ENCODE measurements around the gene C17orf75. TPM values are rescaled to one million over a fixed set of nuclear protein-coding genes. Genes with fewer than 3 reads are reported as not detected.

The C17orf75 gene
- total and polyA plus RNA-seq, 2 donors (not counting 1 experiment from before 2014, with no cell fraction given): 11.3 to 24.5 TPM

DNA sequence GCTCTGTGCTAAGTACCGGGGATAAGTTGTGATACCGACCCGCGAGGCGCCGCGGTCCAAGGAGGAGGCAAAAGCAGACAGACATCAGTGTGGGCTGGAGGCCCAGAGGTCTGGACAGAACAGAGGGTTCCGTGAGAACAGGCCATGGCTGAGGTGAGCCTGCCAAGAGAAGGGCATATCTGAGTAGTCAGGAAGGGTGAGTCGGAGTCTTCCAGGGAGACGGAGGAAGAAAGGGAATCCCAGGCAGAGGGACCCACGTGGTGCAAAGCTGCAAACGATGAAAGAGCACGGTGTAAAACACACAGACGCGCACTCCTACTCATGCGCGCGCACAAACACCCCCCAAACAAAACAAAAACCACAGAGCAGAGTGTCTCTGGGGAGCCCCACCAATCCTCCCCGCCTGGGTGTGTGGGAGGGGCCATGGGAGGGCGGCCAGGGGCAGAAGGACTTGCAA is 58.2 kb downstream of the C17orf75 start:
- Histone ChIP-seq H3K27me3 (replicated peaks in 1 of 4; ENCODE audit: control extremely low read depth in 1 of 4, control insufficient read depth in 3 of 4, insufficient read depth in 4 of 4, low read length in 3 of 4) (peaks cover 0 to 34% (median 8%) of the 10 kb centered on the region in 4 experiments), H3K4me1 (ENCODE audit: control insufficient read depth in 2 of 2, insufficient read depth in 2 of 2, low read length in 2 of 2) (peaks cover 7 to 14% of the 10 kb centered on the region in 2 donors), H4K20me1 (ENCODE audit: control insufficient read depth, insufficient read depth, low read length, poor library complexity, severe bottlenecking) (no peaks in the 10 kb centered on the region), H3K9ac (ENCODE audit: low read length) (no peak overlapping the region), H2AFZ (ENCODE audit: insufficient read depth, low read depth, low read length, poor library complexity, severe bottlenecking) (no peak overlapping the region), H3K9me3 (ENCODE audit: control extremely low read depth in 1 of 3, control insufficient read depth in 2 of 3, insufficient read depth in 1 of 3, low read length in 2 of 3) (no peaks in the 10 kb centered on the region), H3K79me2 (ENCODE audit: control insufficient read depth, insufficient read depth, low read length) (no peaks in the 10 kb centered on the region), H3K27ac (ENCODE audit: low read length in 2 of 2) (no peak overlapping the region), H3K4me3 (ENCODE audit: control extremely low read depth in 1 of 5, extremely low read depth in 1 of 5, insufficient read depth in 1 of 5, low read depth in 2 of 5, low read length in 4 of 5) (no peak overlapping the region), H3K4me2 (replicated peaks; ENCODE audit: low read depth, low read length, poor library complexity, severe bottlenecking) (peak overlapping the region; percentile 37), H3K36me3 (replicated peaks in 1 of 2; ENCODE audit: control extremely low read depth in 1 of 2, control insufficient read depth in 1 of 2, extremely low read depth in 1 of 2, insufficient read depth in 2 of 2, low read length in 1 of 2) (no peaks in the 10 kb centered on the region)
- CTCF ChIA-PET: no interaction called here
- peak; percentile 42 for DNase-seq
- POLR2A ChIA-PET: interaction anchor here (0.5 kb wide), 1 partner anchor 21 kb away, joined by 5 read pairs; no protein-coding TSS in a partner anchor
- intact Hi-C loops (cut with micrococcal nuclease): no loop called here
- Mint-ChIP-seq H3K27me3 (peaks cover 40% of the 10 kb centered on the region), H3K27ac (no peak overlapping the region), H3K9me3 (ENCODE audit: insufficient read depth) (no peaks in the 10 kb centered on the region), H3K4me3 (peak overlapping the region; percentile 49), H3K4me1 (peaks cover 10% of the 10 kb centered on the region)
- ATAC-seq (ENCODE audit: low read depth): peak; percentile 72
- TF ChIP-seq CTCF (IDR thresholded peaks at IDR 0.05) (no peak), EZH2 (IDR thresholded peaks at IDR 0.05; ENCODE audit: borderline replicate concordance, insufficient read depth, low read depth, low read length, poor library complexity, severe bottlenecking) (no peak)
- 80% methylated on average over 12 of the region's 20 CpGs for WGBS (ENCODE audit: insufficient coverage)

GRCh38 chr17:32281011-32281451 is 60.9 kb downstream of the C17orf75 start:
- no peak for DNase-seq
- H4K20me1 ChIP-seq (ENCODE audit: control insufficient read depth, insufficient read depth, low read length, poor library complexity, severe bottlenecking): no peaks in the 10 kb centered on the region
- TF ChIP-seq EZH2 (IDR thresholded peaks at IDR 0.05; ENCODE audit: borderline replicate concordance, insufficient read depth, low read depth, low read length, poor library complexity, severe bottlenecking) (no peak), CTCF (IDR thresholded peaks at IDR 0.05) (no peak)
- no peak for ATAC-seq (ENCODE audit: low read depth)
- H3K9me3 ChIP-seq (ENCODE audit: control extremely low read depth in 1 of 3, control insufficient read depth in 2 of 3, insufficient read depth in 1 of 3, low read length in 2 of 3): no peaks in the 10 kb centered on the region
- no peak overlapping the region for H3K9ac ChIP-seq (ENCODE audit: low read length)
- H3K9me3 Mint-ChIP-seq (ENCODE audit: insufficient read depth): no peaks in the 10 kb centered on the region
- H3K4me1 ChIP-seq (ENCODE audit: control insufficient read depth in 2 of 2, insufficient read depth in 2 of 2, low read length in 2 of 2): peaks cover 11 to 14% of the 10 kb centered on the region in 2 donors
- H3K27ac ChIP-seq (ENCODE audit: low read length in 2 of 2): no peak overlapping the region
- intact Hi-C loops (cut with micrococcal nuclease): no loop called here
- peaks cover 0 to 26% (median 6%) of the 10 kb centered on the region in 4 experiments for H3K27me3 ChIP-seq (replicated peaks in 1 of 4; ENCODE audit: control extremely low read depth in 1 of 4, control insufficient read depth in 3 of 4, insufficient read depth in 4 of 4, low read length in 3 of 4)
- H3K4me1 Mint-ChIP-seq: peaks cover 14% of the 10 kb centered on the region
- no peak overlapping the region for H3K27ac Mint-ChIP-seq
- H3K4me3 ChIP-seq (ENCODE audit: control extremely low read depth in 1 of 5, extremely low read depth in 1 of 5, insufficient read depth in 1 of 5, low read depth in 2 of 5, low read length in 4 of 5): no peak overlapping the region
- POLR2A ChIA-PET: no interaction called here
- H3K79me2 ChIP-seq (ENCODE audit: control insufficient read depth, insufficient read depth, low read length): no peaks in the 10 kb centered on the region
- no peak overlapping the region for H2AFZ ChIP-seq (ENCODE audit: insufficient read depth, low read depth, low read length, poor library complexity, severe bottlenecking)
- H3K4me3 Mint-ChIP-seq: no peak overlapping the region
- CTCF ChIA-PET: no interaction called here
- peaks cover 28% of the 10 kb centered on the region for H3K27me3 Mint-ChIP-seq
- H3K36me3 ChIP-seq (replicated peaks in 1 of 2; ENCODE audit: control extremely low read depth in 1 of 2, control insufficient read depth in 1 of 2, extremely low read depth in 1 of 2, insufficient read depth in 2 of 2, low read length in 1 of 2): no peaks in the 10 kb centered on the region
- H3K4me2 ChIP-seq (replicated peaks; ENCODE audit: low read depth, low read length, poor library complexity, severe bottlenecking): no peak overlapping the region
- WGBS (ENCODE audit: insufficient coverage): 86% methylated on average over 6 of the region's 9 CpGs
